ENCODE data around the gene PTPN2.
"Not testable (repeated sequence)": the region's sequence is repeated elsewhere in the genome, so short reads cannot be mapped to it uniquely, and the experiment has no call there.

Gene PTPN2

GRCh38 chr18:12891561-12891960, 7.5 kb upstream of the PTPN2 start:
- DNase-seq = no peak

GRCh38 chr18:12890964-12891363, 6.9 kb upstream of the PTPN2 start:
- DNase-seq = no peak

DNA sequence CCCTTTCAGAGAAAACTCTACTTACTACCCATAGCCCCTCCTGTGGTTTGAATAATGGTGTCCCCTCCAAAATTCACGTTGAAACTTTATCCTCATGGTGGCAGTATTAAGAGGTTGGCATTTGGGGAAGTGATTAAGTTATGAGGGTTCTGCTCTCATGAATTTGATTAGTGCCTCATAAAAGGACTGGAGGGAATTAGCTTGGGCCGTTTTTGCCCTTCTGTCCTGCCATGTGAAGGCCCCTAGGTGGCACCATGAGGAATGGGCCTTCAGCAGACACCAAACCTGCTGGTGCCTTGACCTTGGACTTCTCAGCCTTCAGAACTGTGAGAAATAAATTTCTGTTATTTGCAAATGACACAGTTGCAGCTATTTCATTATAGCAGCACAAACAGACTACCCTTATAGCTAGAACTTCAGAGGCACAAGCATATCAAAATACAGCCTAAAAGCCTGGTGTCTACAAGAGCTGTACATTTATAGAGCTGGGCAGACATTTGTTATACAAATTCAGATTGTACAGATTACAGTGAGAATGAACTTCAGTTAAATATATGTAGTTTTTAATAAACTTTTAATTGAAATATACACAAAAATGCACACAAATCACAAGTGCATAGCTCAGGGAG, 2.6 kb upstream of the PTPN2 start:
- no peak for DNase-seq

DNA sequence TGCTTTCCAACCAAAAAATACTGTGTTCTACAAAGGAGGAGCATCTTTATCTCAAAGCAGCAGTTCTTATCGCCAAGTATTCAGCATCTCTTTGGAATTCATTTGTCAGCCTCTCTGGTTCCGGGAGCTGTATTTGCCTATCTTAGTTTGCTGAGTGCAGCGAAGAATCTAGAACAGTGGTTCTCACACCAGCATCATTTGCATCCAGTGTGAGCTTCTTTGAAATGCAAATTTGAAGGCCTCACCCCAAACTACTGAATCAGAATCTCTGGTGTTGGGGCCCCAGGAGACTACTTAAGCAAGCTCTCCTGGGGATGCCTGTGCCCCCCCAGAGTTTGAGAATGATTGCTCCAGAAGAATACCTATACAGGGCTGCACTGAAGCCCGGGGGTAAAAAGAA, 1.5 kb upstream of the PTPN2 start:
- no peak for DNase-seq

GRCh38 chr18:12884406-12885323, 628 bp upstream of the PTPN2 start:
- DNase-seq = no peak

DNA sequence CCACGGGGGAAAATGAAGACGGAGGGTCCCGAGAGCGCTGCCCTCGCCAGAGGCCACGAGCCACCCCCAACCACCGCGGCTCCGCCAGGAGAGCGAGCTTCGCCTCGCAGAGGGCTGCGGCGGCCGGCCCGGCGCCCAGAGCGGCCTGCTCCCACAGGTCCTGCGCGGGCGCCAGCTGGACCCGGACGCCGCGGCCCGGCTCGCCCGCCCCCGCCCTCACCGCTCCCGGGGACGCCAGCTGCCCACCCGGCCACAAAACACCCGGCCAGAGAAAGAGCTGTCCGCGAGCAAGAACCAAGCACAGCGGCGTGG, 709 bp downstream of the PTPN2 start:
- no peak for DNase-seq

- DNase-seq = no peak
Measured at GRCh38 chr18:12882453-12883371, 1.3 kb downstream of the PTPN2 start.

DNA sequence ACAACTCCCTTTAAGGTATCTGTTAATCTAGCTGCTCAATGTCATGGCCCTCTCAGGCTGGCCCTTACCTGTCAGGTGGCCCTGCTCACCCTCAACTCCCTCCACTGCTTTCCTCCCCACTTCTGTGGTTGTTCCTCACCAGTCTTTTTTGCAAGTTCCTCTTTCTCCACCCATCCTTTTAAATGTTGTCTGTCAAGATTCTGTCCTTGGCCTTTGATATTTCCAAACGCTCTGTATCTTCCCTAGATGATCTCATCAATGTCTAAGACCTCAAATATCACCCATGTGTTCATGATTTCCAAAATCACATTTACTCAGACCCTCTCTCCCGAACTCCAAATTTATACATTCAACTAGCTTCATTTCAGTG, 3.5 kb downstream of the PTPN2 start:
- no peak for DNase-seq

- no peak for DNase-seq
Measured at GRCh38 chr18:12879840-12880540, 4.0 kb downstream of the PTPN2 start.

DNA sequence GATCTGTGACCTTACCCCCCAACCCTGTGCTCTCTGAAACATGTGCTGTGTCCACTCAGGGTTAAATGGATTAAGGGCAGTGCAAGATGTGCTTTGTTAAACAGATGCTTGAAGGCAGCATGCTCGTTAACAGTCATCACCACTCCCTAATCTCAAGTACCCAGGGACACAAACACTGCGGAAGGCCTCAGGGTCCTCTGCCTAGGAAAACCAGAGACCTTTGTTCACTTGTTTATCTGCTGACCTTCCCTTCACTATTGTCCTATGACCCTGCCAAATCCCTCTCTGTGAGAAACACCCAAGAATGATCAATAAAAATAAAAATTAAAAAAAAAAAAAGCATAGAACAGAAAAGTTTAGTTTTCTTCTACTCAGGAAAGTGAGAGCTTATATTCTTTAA, 9.0 kb downstream of the PTPN2 start:
- DNase-seq = not testable (repeated sequence)

- DNase-seq = not testable (repeated sequence)
Measured at GRCh38 chr18:12873961-12874567, 10.0 kb downstream of the PTPN2 start.

DNA sequence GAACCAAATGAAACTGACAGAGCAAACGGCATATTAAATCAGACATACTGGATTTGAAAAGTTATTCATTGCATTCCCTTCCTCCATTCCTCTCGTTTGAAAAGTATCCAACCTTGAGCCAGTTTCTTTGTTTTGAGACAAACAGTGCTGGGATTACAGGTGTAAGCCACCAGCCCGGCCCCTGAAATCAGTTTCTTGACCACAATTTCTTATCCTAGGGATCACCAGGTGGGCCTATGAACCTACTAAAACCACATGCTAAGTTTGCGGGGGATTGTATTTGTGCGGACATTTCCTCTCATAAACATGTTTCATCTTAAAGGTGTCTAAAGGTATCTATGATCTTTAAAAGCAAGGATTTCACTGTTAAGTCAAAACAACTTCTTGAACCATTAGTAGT, 11.6 kb downstream of the PTPN2 start:
- no peak for DNase-seq

GRCh38 chr18:12868576-12868975, 15.5 kb downstream of the PTPN2 start:
- DNase-seq = no peak

DNA sequence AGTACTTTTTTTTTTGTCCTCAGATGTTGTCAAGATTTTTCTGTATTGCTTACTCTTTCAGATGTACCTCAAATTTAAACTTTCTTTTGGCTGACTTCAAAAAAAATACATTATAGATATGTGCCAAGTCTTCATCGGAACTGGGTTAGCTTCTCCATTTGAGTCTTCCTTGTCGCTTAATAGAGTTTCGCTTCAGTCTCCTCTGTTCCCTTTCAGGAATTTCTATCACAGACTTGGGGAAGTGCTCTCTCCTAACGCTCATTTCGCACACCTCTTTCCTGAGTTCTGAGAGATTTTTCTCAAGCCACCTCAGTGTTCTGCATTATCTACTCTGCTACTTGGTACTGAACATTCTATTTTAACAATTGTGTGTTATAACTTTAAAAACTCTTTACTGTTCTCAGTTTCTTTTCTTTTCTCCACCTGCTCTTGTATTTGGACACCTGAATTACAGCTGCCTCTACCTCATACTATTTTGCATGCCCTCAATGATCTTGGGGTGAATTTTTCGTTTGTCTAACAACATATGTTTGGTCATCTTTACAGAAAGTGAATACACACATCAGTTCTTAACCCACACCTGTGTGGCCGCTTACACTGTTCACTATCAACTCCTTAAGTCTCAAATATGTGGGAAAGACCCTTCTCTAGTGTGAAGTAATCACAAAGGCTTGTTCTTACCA, 16.5 kb downstream of the PTPN2 start:
- DNase-seq = no peak

- no peak for DNase-seq
Measured at GRCh38 chr18:12863687-12864216, 20.3 kb downstream of the PTPN2 start.

DNA sequence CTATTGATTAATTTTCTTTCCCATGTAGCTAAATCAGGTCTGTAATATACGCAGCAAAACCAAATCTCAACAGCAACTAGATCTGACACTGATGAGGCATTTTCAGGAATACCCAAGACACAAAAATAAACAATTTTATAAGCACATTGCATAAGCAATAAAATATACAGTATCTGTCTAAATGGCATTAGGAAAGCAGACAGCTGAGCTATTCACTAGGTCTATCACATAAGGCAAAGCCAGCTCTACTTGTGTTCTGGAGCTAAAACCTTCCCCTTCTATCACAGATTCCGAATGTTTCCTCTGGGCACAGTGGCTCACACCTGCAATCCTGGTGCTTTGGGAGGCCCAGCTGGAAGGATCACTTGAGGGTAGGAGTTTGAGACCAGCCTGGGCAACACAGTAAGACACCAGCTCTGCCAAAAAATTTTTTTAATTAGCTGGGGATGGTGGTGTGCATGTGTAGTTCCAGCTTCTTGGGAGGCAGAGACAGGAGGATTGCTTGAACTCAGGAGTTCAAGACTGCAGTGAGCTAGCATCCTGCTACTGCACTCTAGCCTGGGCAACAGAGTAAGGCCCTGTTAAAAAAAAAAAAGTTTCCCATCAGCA, 21.1 kb downstream of the PTPN2 start:
- no peak for DNase-seq

- DNase-seq = no peak
Measured at GRCh38 chr18:12862467-12862866, 21.6 kb downstream of the PTPN2 start.

DNA sequence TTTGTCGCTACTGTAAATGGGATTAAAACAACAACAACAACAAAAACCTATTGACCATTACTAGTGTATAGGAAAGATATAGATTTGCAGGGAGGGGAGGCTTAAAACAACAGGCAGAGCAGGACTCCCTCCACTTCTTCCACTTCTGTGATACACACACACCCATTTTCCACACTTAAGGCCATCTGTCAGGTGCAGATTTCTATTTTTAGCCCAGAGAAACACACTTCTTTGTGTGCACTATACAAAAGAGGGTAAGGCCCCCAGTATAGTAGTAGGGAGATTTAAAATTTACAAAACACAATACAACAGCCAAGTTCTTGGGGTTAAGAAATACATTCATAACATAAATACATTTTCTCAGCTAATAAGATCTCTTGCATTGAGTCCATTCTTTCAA, 22.4 kb downstream of the PTPN2 start:
- no peak for DNase-seq

GRCh38 chr18:12860530-12860929, 23.5 kb downstream of the PTPN2 start:
- no peak for DNase-seq

GRCh38 chr18:12858991-12859390, 25.0 kb downstream of the PTPN2 start:
- no peak for DNase-seq

GRCh38 chr18:12857991-12858544, 26.0 kb downstream of the PTPN2 start:
- DNase-seq = no peak

Data from T-helper 9 cell (primary cell).